COLO829 (cell line): ENCODE results near the gene DCUN1D3.
"Not testable (repeated sequence)": the region's sequence is repeated elsewhere in the genome, so short reads cannot be mapped to it uniquely, and the experiment has no call there.

Experiments used
- DNase-seq: peaks from one replicate; pipeline ENCODE4 v3.0.0; 2012; ENCODE audit warnings: low spot score

Gene DCUN1D3

GRCh38 chr16:20900299-20901067 lies at the start of gene DCUN1D3, which contains the start of gene LYRM1:
DCUN1D3 (minus strand) TSS chr16:20900358; CDS start chr16:20862538, 37,820 bp downstream.
LYRM1 (plus strand) TSS chr16:20900771; CDS start chr16:20915556, 14,785 bp downstream.
- peak; percentile 99 for DNase-seq

- DNase-seq: no peak
Observed at GRCh38 chr16:20949660-20950059, 49.5 kb upstream of the DCUN1D3 start.

GRCh38 chr16:20948444-20948843 lies 48.3 kb upstream of the DCUN1D3 start:
- no peak for DNase-seq

GRCh38 chr16:20946015-20946629 lies 46.0 kb upstream of the DCUN1D3 start:
- DNase-seq: no peak

GRCh38 chr16:20945575-20945875 lies 45.4 kb upstream of the DCUN1D3 start:
- DNase-seq: not testable (repeated sequence)

GRCh38 chr16:20944861-20945574 lies 44.9 kb upstream of the DCUN1D3 start:
- DNase-seq: no peak

GRCh38 chr16:20942256-20942655 lies 42.1 kb upstream of the DCUN1D3 start:
- no peak for DNase-seq

GRCh38 chr16:20941636-20941926 lies 41.4 kb upstream of the DCUN1D3 start:
- no peak for DNase-seq

- no peak for DNase-seq
Observed at GRCh38 chr16:20940871-20941635, 40.9 kb upstream of the DCUN1D3 start.

- DNase-seq: no peak
Observed at GRCh38 chr16:20939611-20940010, 39.5 kb upstream of the DCUN1D3 start.

GRCh38 chr16:20938426-20938825 lies 38.3 kb upstream of the DCUN1D3 start:
- DNase-seq: no peak

GRCh38 chr16:20937736-20938135 lies 37.6 kb upstream of the DCUN1D3 start:
- DNase-seq: no peak

- DNase-seq: no peak
Observed at GRCh38 chr16:20933589-20933988, 33.4 kb upstream of the DCUN1D3 start.

- no peak for DNase-seq
Observed at GRCh38 chr16:20931066-20931600, 31.0 kb upstream of the DCUN1D3 start.

- DNase-seq: no peak
Observed at GRCh38 chr16:20930365-20930690, 30.2 kb upstream of the DCUN1D3 start.

- DNase-seq: not testable (repeated sequence)
Observed at GRCh38 chr16:20929676-20930364, 29.7 kb upstream of the DCUN1D3 start.

- no peak for DNase-seq
Observed at GRCh38 chr16:20928774-20929411, 28.7 kb upstream of the DCUN1D3 start.

- DNase-seq: no peak
Observed at GRCh38 chr16:20925751-20926150, 25.6 kb upstream of the DCUN1D3 start.

GRCh38 chr16:20923876-20924275 lies 23.7 kb upstream of the DCUN1D3 start:
- no peak for DNase-seq

- no peak for DNase-seq
Observed at GRCh38 chr16:20920799-20921198, 20.6 kb upstream of the DCUN1D3 start.

- DNase-seq: no peak
Observed at GRCh38 chr16:20920091-20920490, 19.9 kb upstream of the DCUN1D3 start.
